C4-2B (cell line): ENCODE data around the gene ORAI3.

Experiments
- H3K27ac ChIP-seq: fragments of 450-650 bp; 2 replicates; pipeline ENCODE4 v1.5.1; 2017
- ZFX ChIP-seq: fragments of 450-650 bp; IDR thresholded peaks from 2 replicates; pipeline ENCODE4 v1.6.1; 2017
- TF ChIP-seq, protein P1 (sequence below): fragments of 450-650 bp; conservative IDR thresholded peaks from 2 replicates; pipeline ENCODE4 v1.5.1; 2017; ENCODE audit warnings: mild to moderate bottlenecking

ORAI3 gene

DNA sequence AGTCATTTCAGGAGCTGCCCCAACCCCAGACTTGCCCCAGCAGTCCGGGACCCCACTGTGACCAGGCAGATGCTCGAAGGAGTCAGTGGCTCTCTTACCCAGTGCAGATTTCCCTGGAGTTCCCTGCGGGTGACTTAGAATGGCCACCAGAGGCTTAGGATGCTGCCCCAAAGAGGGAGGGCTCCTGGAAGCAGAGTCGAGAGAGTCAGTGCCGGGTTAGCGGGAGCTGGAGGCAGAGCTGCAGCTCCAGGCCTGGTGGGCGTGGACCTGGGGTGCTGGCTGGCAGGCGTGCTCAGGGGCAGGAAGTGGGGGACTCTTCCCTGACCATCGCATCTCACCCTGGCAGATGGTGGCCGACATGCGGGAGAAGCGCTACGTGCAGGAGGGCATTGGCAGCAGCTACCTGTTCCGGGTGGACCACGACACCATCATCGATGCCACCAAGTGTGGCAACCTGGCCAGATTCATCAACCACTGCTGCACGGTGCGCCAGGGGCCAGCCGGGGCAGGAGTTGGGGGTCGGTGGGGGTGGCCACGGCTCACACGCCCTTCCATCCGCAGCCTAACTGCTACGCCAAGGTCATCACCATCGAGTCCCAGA lies 34.5 kb downstream of the ORAI3 start:
- TF ChIP-seq, protein P1, sequence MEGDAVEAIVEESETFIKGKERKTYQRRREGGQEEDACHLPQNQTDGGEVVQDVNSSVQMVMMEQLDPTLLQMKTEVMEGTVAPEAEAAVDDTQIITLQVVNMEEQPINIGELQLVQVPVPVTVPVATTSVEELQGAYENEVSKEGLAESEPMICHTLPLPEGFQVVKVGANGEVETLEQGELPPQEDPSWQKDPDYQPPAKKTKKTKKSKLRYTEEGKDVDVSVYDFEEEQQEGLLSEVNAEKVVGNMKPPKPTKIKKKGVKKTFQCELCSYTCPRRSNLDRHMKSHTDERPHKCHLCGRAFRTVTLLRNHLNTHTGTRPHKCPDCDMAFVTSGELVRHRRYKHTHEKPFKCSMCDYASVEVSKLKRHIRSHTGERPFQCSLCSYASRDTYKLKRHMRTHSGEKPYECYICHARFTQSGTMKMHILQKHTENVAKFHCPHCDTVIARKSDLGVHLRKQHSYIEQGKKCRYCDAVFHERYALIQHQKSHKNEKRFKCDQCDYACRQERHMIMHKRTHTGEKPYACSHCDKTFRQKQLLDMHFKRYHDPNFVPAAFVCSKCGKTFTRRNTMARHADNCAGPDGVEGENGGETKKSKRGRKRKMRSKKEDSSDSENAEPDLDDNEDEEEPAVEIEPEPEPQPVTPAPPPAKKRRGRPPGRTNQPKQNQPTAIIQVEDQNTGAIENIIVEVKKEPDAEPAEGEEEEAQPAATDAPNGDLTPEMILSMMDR, result no peak
- TF ChIP-seq ZFX, result no peak
- H3K27ac ChIP-seq, result no peak overlapping the region

DNA sequence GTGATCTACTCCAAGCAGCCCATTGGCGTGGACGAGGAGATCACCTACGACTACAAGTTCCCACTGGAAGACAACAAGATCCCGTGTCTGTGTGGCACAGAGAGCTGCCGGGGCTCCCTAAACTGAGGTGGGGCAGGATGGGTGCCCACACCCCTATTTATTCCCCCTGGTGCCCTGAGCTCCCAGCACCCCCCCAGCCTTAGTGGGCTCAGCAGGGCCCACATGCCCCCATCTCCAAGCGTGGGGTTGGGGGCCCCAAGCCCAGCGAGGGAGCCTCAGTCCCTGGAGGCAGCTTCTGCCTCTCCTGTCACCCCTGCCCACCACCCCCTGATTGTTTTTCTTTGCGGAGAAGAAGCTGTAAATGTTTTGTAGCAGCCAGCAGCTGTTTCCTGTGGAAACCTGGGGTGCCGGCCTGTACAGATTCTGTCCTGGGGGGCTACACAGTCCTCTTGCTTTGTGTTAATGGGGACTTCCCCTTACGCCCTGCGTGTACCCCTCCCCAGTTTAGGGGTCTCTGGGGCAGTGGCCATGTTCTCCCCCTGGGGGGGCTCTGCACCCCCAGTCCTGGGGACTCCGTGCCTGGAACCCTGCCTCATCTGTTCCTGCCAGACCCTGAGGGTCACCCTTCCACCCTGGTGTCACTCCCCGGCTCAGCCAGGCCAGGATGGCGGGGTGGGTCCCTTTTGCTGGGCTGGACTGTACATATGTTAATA lies 35.2 kb downstream of the ORAI3 start:
- no peak overlapping the region for H3K27ac ChIP-seq
- TF ChIP-seq, protein P1, result no peak
- no peak for TF ChIP-seq ZFX

DNA sequence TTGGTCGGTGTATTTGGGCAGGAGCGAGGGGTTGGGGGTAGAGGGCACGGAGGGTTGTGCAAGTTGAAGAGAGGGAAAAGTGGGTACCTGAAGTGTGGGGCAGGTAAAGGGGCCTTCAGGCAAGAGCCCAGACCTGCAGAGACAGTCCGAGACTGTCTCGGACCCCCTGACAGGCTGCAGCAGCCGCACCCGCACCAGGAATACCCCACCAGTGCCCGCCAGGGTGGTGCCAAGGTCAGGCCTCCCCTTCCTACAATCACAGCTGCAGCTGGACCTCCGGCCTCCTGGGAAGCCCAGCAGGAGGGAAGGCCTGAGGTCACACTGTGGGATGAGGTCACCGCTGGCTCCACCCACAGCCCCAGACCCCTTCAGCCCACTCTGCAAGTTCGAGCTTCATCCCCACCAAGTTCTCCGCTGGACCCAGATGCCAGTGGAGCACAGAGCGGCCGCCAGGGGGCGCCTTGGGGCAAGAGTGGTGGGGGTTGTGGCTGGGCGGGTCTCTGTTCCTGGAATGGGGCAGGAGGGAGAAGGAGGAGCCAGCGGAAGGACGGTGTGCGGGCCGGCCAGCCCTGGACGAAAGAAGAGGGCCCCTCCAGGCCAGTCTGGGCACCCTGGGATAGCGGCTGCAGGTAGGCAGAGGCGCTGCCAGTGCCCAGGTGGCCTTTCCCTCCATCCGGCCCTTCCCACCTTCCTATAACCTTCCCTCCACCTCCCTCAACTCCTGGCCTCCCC lies 36.0 kb downstream of the ORAI3 start, which contains the start of gene HSD3B7:
TSS of gene HSD3B7 (plus strand) at position 539 of the 732 bp plus-strand sequence. CDS start 452 bp downstream, outside the sequence.
- H3K27ac ChIP-seq, result peak within 1 kb of the TSS; percentile 68
- TF ChIP-seq, protein P1, result peak; percentile 95
- no peak for TF ChIP-seq ZFX

DNA sequence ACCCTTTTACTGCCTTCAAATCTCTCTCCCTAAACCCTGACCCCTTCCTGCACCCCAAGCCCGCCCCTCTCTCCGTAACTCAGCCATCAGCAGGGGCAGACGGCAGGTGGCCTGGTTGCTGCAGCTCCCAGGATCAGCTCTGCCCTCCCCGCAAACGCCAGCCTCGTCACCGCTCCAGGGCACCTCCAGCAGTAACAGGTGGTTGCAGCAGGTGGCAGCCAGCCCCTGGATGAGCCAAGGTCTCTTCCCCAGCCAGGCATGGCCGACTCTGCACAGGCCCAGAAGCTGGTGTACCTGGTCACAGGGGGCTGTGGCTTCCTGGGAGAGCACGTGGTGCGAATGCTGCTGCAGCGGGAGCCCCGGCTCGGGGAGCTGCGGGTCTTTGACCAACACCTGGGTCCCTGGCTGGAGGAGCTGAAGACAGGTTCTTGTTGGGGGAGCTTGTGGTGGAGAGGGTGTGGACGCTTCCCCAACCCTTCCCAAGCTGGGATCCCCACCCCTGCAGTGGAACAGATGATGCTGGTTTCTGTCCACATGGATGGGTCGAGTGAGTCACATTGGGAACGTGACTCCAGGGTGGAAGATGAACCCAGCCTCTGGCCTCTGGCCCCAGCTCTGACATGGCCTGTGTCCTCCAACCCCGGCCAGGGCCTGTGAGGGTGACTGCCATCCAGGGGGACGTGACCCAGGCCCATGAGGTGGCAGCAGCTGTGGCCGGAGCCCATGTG lies 36.7 kb downstream of the ORAI3 start:
- TF ChIP-seq ZFX, result no peak
- TF ChIP-seq, protein P1, result peak; percentile 53; the same call in 1 of the 2 replicates

DNA sequence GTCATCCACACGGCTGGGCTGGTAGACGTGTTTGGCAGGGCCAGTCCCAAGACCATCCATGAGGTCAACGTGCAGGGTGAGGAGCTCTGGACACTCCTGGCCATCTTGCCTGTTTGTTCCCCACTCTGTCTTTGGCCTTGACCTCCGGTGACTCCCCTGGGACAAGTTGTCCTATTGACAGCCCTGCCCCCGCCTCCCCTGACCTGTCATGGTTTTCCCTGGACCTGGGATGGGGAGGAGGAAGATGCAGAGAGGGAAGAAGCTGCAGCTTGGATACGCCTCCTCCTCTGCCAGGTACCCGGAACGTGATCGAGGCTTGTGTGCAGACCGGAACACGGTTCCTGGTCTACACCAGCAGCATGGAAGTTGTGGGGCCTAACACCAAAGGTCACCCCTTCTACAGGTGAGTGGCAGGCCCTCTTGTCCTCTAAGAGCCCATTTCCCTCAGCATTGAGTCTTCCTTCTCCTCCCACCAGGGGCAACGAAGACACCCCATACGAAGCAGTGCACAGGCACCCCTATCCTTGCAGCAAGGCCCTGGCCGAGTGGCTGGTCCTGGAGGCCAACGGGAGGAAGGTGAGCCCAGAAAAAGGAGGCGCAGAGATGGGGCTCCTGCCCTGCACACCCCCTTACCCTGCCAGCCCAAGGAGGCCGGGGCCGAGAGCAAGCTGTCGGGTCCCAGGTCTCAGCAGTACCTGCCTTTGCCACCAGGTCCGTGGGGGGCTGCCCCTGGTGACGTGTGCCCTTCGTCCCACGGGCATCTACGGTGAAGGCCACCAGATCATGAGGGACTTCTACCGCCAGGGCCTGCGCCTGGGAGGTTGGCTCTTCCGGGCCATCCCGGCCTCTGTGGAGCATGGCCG lies 37.5 kb downstream of the ORAI3 start:
- TF ChIP-seq, protein P1, result no peak
- TF ChIP-seq ZFX, result no peak
- H3K27ac ChIP-seq, result peak overlapping the region; percentile 68; the same call in 1 of the 2 replicates

More for the DNA sequence above, 36.7 kb downstream of the ORAI3 start:
- peak overlapping the region; percentile 68 for H3K27ac ChIP-seq

DNA sequence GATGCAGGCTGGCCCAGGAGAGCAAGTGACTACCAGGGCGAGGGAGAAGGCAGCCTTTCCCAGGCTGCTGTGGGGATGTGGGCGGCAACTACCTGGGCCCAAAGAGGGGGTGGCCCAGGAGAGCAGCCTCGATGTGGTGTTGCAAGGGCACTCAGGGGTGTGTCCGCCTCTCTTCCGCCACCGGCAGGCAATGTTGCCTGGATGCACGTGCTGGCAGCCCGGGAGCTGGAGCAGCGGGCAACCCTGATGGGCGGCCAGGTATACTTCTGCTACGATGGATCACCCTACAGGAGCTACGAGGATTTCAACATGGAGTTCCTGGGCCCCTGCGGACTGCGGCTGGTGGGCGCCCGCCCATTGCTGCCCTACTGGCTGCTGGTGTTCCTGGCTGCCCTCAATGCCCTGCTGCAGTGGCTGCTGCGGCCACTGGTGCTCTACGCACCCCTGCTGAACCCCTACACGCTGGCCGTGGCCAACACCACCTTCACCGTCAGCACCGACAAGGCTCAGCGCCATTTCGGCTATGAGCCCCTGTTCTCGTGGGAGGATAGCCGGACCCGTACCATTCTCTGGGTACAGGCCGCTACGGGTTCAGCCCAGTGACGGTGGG lies 38.8 kb downstream of the ORAI3 start:
- TF ChIP-seq, protein P1, result no peak
- no peak for TF ChIP-seq ZFX
- H3K27ac ChIP-seq, result no peak overlapping the region
